MCF 10A (cell line): ENCODE data around the gene NDUFV1. TPM values are rescaled to one million over a fixed set of nuclear protein-coding genes. Genes with fewer than 3 reads are reported as not detected.

Experiments used
- BruUV-seq: library from RNA; stranded (reverse); fragments of 400-500 nt; replicated peaks from 2 replicates; lab custom pipeline; 2021; lab: Mats Ljungman, UMichigan
- CTCF ChIA-PET: fragments of 300-600 bp; sonication (Branson Sonifier 250); formaldehyde crosslinking; extraction: SDS; loops from one replicate; lab custom pipeline; 2021; ENCODE audit warnings: antibody characterized with exemption, inconsistent platforms; lab: Yijun Ruan, JAX
- POLR2A ChIA-PET: fragments of 300-600, 350-650 bp; sonication (Branson Sonifier 250); formaldehyde crosslinking; extraction: SDS; loops from one replicate; lab custom pipeline; 2020; ENCODE audit warnings: antibody characterized with exemption, inconsistent platforms; lab: Yijun Ruan, JAX
- DNase-seq: peaks from one replicate; pipeline ENCODE4 v3.0.0-alpha.2; 2018; ENCODE audit not compliant: unreplicated experiment
- H3K27ac Mint-ChIP-seq: one replicate; pipeline ENCODE4 v1.8.0; 2022; ENCODE audit warnings: mild to moderate bottlenecking, low read depth, mixed read lengths; ENCODE audit not compliant: unreplicated experiment
- H3K27me3 Mint-ChIP-seq: one replicate; pipeline ENCODE4 v1.8.0; 2022; ENCODE audit warnings: mixed read lengths; ENCODE audit not compliant: insufficient read depth, unreplicated experiment
- H3K36me3 Mint-ChIP-seq: one replicate; pipeline ENCODE4 v1.8.0; 2022; ENCODE audit warnings: mild to moderate bottlenecking, moderate library complexity, mixed read lengths; ENCODE audit not compliant: insufficient read depth, unreplicated experiment
- H3K4me1 Mint-ChIP-seq: one replicate; pipeline ENCODE4 v1.8.0; 2022; ENCODE audit warnings: mixed read lengths; ENCODE audit not compliant: insufficient read depth, unreplicated experiment
- H3K4me3 Mint-ChIP-seq: one replicate; pipeline ENCODE4 v1.8.0; 2022; ENCODE audit warnings: mild to moderate bottlenecking, moderate library complexity, mixed read lengths; ENCODE audit not compliant: unreplicated experiment
- H3K9me3 Mint-ChIP-seq: one replicate; pipeline ENCODE4 v1.8.0; 2022; ENCODE audit warnings: mixed read lengths; ENCODE audit not compliant: unreplicated experiment
- CTCF ChIP-seq: fragments of 200-600 bp; IDR thresholded peaks from one replicate; pipeline ENCODE4 v1.8.0; 2022; ENCODE audit warnings: antibody characterized with exemption, mild to moderate bottlenecking; ENCODE audit not compliant: unreplicated experiment
- intact Hi-C: fragments of 100-400 bp; cut with micrococcal nuclease; formaldehyde crosslinking; loops from 2 replicates; pipeline ENCODE4 v1.14.1; 2022
- total RNA-seq: library from RNA; stranded (reverse); gene quantifications from 2 replicates; pipeline ENCODE4 v1.2.3, GENCODE V29; 2022

The NDUFV1 gene
- total RNA-seq, 1 experiment from 2014 or later, result 223 TPM

GRCh38 chr11:67613960-67614715 is 7.4 kb downstream of the NDUFV1 start:
- H3K36me3 Mint-ChIP-seq, result peaks cover 21% of the 10 kb centered on the region
- no peaks in the 10 kb centered on the region for H3K9me3 Mint-ChIP-seq
- intact Hi-C loops, result no loop called here
- peaks cover 19% of the 10 kb centered on the region for H3K27me3 Mint-ChIP-seq
- ChIA-PET POLR2A (interaction anchor here (1.5 to 2.4 kb wide), 4 partner anchors 21 to 32 kb away, joined by 4 to 16 read pairs (median 8); partner anchors contain the start of gene GSTP1), CTCF (interaction anchor here (0.5 to 3.0 kb wide), 11 partner anchors 13 to 505 kb away, joined by 3 to 12 read pairs (median 3); partner anchors contain the start of genes GSTP1 and TMEM134)
- H3K4me3 Mint-ChIP-seq, result peak overlapping the region; percentile 53
- H3K27ac Mint-ChIP-seq, result peak overlapping the region; percentile 79
- DNase-seq, result peak; percentile 54
- H3K4me1 Mint-ChIP-seq, result peaks cover 4% of the 10 kb centered on the region
- BruUV-seq, result no TSS peak
- peak; percentile 90 for TF ChIP-seq CTCF

GRCh38 chr11:67614730-67615714 is 8.3 kb downstream of the NDUFV1 start:
- H3K27me3 Mint-ChIP-seq, result peaks cover 19% of the 10 kb centered on the region
- no peaks in the 10 kb centered on the region for H3K9me3 Mint-ChIP-seq
- BruUV-seq, result no TSS peak
- peak; percentile 51 for TF ChIP-seq CTCF
- peak overlapping the region; percentile 53 for H3K4me3 Mint-ChIP-seq
- CTCF ChIA-PET, result interaction anchor here (0.5 to 3.0 kb wide), 13 partner anchors 12 to 506 kb away, joined by 3 to 12 read pairs (median 3); partner anchors contain the start of genes GSTP1 and TMEM134
- POLR2A ChIA-PET, result interaction anchor here (1.5 to 2.4 kb wide), 4 partner anchors 21 to 33 kb away, joined by 4 to 16 read pairs (median 8); partner anchors contain the start of gene GSTP1
- H3K27ac Mint-ChIP-seq, result peak overlapping the region; percentile 79
- H3K36me3 Mint-ChIP-seq, result peaks cover 17% of the 10 kb centered on the region
- DNase-seq, result peak; percentile 52
- H3K4me1 Mint-ChIP-seq, result peaks cover 4% of the 10 kb centered on the region
- intact Hi-C loops, result no loop called here

GRCh38 chr11:67615728-67616430 is 9.1 kb downstream of the NDUFV1 start:
- POLR2A ChIA-PET, result interaction anchor here (2.3 kb wide), 1 partner anchor 22 kb away, joined by 12 read pairs; no protein-coding TSS in a partner anchor
- Mint-ChIP-seq H3K9me3 (no peaks in the 10 kb centered on the region), H3K27ac (no peak overlapping the region), H3K27me3 (peaks cover 19% of the 10 kb centered on the region), H3K4me3 (no peak overlapping the region), H3K36me3 (peaks cover 17% of the 10 kb centered on the region), H3K4me1 (peaks cover 4% of the 10 kb centered on the region)
- intact Hi-C loops, result no loop called here
- CTCF ChIA-PET, result interaction anchor here (0.7 to 0.8 kb wide), 2 partner anchors 42 to 328 kb away, joined by 3 read pairs; no protein-coding TSS in a partner anchor
- no TSS peak for BruUV-seq
- TF ChIP-seq CTCF, result no peak
- no peak for DNase-seq
